ENCODE results near the gene RNU6-1.

Gene RNU6-1

DNA sequence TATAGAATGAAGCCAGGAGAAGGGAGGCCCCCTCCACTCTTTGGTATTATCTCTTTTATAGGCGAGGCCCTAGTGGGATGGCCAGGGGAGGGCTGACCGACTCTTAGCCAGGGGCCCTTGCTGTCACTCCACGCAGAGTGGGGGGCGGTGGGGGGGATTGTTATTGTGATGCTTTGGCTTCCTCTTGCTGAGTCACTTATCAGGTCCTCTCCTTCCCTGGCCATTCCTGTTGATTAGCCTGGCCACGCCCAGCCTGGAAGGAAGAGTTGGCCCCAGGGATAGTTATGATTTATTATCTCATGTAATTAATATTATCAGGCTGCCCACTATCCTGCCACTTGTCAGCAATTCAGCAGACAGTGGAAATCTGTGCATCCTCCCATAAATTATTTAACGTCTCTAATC, 40.0 kb downstream of the RNU6-1 start:
- no peak for ATAC-seq

- ATAC-seq: no peak
These were observed 43.4 kb downstream of the RNU6-1 start for GRCh38 chr15:67796196-67797127.

DNA sequence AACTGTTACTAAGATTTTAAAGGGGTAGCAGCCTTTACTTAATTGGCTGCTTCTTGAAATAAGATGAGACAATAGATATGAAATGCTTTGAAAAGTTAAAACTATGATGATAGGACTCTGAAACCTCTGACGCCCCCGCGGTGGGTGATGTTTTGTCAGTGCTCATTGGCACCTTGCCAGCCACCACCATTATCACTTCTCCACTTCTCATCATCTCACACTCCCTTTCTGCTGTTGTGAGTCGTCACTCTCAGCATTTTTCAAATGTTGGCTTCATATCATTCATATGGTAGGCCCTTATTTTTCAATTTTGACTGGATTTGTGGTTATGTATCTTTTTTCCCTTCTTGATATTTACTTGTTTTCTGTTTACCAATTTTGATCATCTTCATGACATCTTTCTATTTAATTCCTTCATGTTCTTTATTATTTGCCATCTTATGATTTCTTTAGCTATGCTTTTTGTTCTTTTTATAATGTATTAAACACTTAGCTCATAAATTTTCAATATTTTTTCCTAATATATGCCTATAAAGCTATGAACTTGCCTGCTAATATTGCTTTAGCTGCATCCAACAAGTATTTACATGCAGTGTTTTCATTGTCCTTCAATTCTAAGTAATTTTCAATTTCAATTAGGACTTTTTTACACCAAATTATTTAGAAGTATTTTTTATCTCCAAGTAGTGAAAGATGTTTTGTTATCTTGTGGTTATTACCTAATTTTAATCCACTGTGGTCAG, 44.8 kb downstream of the RNU6-1 start:
- peak in 1 of 2 donors; percentile 10 for ATAC-seq

DNA sequence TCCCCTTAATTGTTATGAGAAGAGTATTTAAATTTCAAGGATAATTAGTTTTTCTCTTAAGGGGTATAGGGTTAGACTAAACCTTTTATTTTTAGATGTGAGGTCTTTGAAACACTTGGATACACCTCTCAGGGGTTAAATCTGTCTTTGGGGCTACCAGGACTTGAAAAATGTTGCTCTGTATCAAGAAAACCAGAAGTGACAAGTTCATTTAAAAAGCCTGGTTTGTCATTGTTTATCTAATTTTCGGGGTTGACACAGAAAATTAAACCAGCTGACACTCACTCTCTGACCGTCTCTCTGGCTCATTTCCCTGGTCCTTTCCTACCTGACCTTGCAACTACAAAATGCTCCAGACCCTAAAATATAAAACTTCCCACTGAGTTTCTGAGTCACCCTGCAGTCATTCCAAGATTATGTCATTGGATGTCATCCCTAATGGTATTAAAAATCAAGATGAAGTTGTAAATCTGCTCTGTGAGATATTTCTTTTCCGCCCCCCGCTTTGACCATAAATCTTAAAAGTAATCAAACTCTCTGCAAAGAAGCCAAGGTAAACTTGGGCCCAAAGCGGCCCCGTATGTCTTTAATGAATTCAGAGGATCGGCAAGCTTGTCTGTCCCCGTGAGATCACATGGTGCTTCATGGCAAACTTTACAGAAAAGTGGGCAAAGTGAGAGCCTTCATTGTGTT, 47.4 kb downstream of the RNU6-1 start:
- no peak for ATAC-seq

- ATAC-seq: no peak
These were observed 49.1 kb downstream of the RNU6-1 start for GRCh38 chr15:67790610-67791319.

All from activated CD4-positive, CD25-positive, alpha-beta regulatory T cell treated with anti-CD3 and anti-CD28 coated beads, Interleukin-2, amount 50 U/mL, for 24 hours (primary cell).